OCI-LY1 (cell line): ENCODE results near the gene MSX1.

Experiments used
- CTCF ChIP-seq: fragments of 200-600 bp; sonication (generic), shearing (Covaris generic); IDR thresholded peaks from 2 replicates; pipeline ENCODE4 v1.5.1; 2017; ENCODE audit warnings: mild to moderate bottlenecking, antibody characterized with exemption, low read length, moderate library complexity, mixed read lengths
- EZH2 ChIP-seq: fragments of 200-600 bp; sonication (generic), shearing (Covaris generic); IDR thresholded peaks from 2 replicates; pipeline ENCODE4 v1.8.0; 2017; ENCODE audit warnings: borderline replicate concordance, mixed run types, mild to moderate bottlenecking, antibody characterized with exemption, low read length, moderate library complexity, mixed read lengths

- TF ChIP-seq CTCF, result no peak
- TF ChIP-seq EZH2, result no peak
Observed at GRCh38 chr4:4859799-4860599, 534 bp downstream of the MSX1 start.
